ENCODE data around the gene CECR2.
A peak's percentile ranks its signal among the peaks of the same experiment; 100 is the strongest.

CECR2 gene

DNA sequence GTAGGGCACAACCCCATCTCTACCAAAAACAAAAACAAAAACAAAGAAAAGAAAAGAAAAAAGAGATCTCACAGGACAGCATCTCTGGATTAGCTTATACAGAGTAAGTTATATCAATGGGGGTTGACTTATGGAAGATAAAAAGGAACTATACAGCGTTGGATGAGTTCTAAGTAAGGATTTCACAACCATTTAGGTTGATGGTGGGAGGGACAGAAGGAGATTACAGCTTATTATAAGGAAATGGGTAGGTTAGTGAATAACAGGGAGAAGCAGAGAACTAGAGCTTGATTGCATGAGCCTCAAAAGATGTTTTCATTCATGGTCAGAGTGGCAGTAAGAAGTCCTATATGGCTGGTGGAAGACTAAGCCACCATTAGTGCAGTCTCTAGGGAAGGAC is 60.3 kb downstream of the CECR2 start:
- Histone ChIP-seq H3K4me1 (ENCODE audit: control insufficient read depth, insufficient read depth, low read length) (peaks cover 49% of the 10 kb centered on the region), H3K9me3 (ENCODE audit: control insufficient read depth, insufficient read depth, low read length) (no peaks in the 10 kb centered on the region), H3K9ac (ENCODE audit: low read depth, low read length) (no peak overlapping the region), H3K4me3 (ENCODE audit: low read depth, low read length) (no peak overlapping the region), H3K27me3 (ENCODE audit: control insufficient read depth, insufficient read depth, low read length) (no peaks in the 10 kb centered on the region), H3K36me3 (ENCODE audit: control insufficient read depth, insufficient read depth, low read length) (peaks cover 3% of the 10 kb centered on the region; the same call in 1 of the 2 replicates), H3K27ac (ENCODE audit: low read depth, low read length) (no peak overlapping the region)

DNA sequence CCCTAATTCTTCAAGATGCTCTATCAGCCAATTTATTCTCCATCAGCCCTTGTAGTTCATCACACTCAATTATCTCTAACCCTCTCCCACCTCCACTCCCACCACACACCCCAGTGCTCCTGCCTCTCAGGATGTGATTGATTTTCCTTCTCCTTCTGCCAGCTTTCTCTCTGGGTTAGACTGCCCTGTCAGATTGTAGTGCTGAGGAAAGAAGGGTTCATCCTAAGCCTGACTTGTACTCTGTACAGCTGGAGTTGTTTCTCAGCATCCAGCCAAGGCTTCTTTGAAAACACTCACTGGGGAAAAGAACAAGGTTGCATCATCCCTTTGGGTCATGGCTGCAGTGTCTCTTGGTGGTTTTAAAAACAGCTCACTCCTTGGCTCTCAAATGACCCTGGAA is 61.2 kb downstream of the CECR2 start:
- Histone ChIP-seq H3K27me3 (ENCODE audit: control insufficient read depth, insufficient read depth, low read length) (no peaks in the 10 kb centered on the region), H3K36me3 (ENCODE audit: control insufficient read depth, insufficient read depth, low read length) (peaks cover 2% of the 10 kb centered on the region; the same call in 1 of the 2 replicates), H3K4me1 (ENCODE audit: control insufficient read depth, insufficient read depth, low read length) (peaks cover 58% of the 10 kb centered on the region), H3K4me3 (ENCODE audit: low read depth, low read length) (no peak overlapping the region), H3K9ac (ENCODE audit: low read depth, low read length) (no peak overlapping the region), H3K27ac (ENCODE audit: low read depth, low read length) (peak overlapping the region; percentile 39), H3K9me3 (ENCODE audit: control insufficient read depth, insufficient read depth, low read length) (no peaks in the 10 kb centered on the region)

DNA sequence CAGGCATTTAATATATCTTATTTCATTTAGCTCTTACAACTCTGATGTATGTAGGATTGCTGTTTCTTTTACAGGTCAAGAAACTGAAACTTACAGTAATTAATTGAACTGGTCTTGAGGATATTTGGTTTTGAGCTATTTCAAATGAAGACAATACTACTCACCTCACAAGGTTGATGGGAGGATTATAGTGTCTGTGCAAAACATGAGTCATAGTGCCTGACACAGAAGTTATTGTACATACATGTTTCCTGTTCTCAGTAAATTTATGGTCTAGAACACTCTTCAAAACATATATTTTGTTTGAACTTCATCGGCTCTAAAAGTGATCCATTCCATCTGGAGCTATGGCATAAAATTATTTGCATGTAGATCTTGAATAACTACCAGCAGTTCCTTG is 61.9 kb downstream of the CECR2 start:
- Histone ChIP-seq H3K4me3 (ENCODE audit: low read depth, low read length) (no peak overlapping the region), H3K4me1 (ENCODE audit: control insufficient read depth, insufficient read depth, low read length) (peaks cover 65% of the 10 kb centered on the region), H3K36me3 (ENCODE audit: control insufficient read depth, insufficient read depth, low read length) (no peaks in the 10 kb centered on the region), H3K9ac (ENCODE audit: low read depth, low read length) (no peak overlapping the region), H3K9me3 (ENCODE audit: control insufficient read depth, insufficient read depth, low read length) (no peaks in the 10 kb centered on the region), H3K27me3 (ENCODE audit: control insufficient read depth, insufficient read depth, low read length) (no peaks in the 10 kb centered on the region), H3K27ac (ENCODE audit: low read depth, low read length) (no peak overlapping the region)

DNA sequence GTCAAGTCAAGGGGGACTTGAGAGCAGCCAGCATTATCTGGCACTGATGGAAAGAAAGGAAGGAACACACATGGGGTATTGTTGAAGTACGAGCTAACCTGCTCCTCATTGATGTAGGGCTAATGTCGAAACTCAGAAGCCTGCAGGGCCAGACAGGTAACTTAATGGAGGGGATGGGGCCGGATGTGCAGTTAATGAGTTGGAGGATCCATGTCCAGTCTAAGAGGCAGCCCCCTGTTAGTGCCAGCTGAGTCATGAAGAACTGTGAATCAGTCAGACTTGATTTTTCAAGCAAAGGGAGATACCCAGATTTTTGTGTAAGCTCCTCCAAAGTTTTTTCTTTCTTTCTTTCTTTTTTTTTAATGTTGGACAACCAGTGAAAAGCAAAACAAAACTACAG is 65.6 kb downstream of the CECR2 start:
- Histone ChIP-seq H3K9me3 (ENCODE audit: control insufficient read depth, insufficient read depth, low read length) (no peaks in the 10 kb centered on the region), H3K27me3 (ENCODE audit: control insufficient read depth, insufficient read depth, low read length) (no peaks in the 10 kb centered on the region), H3K27ac (ENCODE audit: low read depth, low read length) (peak overlapping the region; percentile 21), H3K4me1 (ENCODE audit: control insufficient read depth, insufficient read depth, low read length) (peaks cover 88% of the 10 kb centered on the region), H3K9ac (ENCODE audit: low read depth, low read length) (no peak overlapping the region), H3K4me3 (ENCODE audit: low read depth, low read length) (no peak overlapping the region), H3K36me3 (ENCODE audit: control insufficient read depth, insufficient read depth, low read length) (no peaks in the 10 kb centered on the region)

DNA sequence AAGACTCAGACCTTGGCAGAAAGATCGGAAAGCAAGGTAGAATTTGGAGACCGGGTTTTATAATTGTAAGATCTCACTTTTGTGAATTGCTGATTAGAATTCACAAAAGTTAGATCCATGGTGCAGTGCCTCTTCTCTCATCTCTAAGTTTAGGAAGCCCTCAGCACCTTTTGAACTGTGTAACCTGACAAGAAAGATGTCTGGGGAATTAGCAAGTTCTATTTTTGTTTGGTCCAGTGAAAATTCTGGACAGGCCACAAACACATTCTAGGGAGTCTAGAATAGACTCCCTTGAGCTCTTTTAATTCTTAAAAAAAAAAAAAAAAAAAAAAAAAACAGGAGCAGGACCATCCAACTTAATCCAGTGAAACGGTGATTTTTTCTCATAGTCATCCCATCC is 66.1 kb downstream of the CECR2 start:
- Histone ChIP-seq H3K36me3 (ENCODE audit: control insufficient read depth, insufficient read depth, low read length) (no peaks in the 10 kb centered on the region), H3K4me3 (ENCODE audit: low read depth, low read length) (no peak overlapping the region), H3K4me1 (ENCODE audit: control insufficient read depth, insufficient read depth, low read length) (peaks cover 88% of the 10 kb centered on the region), H3K27me3 (ENCODE audit: control insufficient read depth, insufficient read depth, low read length) (no peaks in the 10 kb centered on the region), H3K9me3 (ENCODE audit: control insufficient read depth, insufficient read depth, low read length) (no peaks in the 10 kb centered on the region), H3K9ac (ENCODE audit: low read depth, low read length) (no peak overlapping the region), H3K27ac (ENCODE audit: low read depth, low read length) (no peak overlapping the region)

DNA sequence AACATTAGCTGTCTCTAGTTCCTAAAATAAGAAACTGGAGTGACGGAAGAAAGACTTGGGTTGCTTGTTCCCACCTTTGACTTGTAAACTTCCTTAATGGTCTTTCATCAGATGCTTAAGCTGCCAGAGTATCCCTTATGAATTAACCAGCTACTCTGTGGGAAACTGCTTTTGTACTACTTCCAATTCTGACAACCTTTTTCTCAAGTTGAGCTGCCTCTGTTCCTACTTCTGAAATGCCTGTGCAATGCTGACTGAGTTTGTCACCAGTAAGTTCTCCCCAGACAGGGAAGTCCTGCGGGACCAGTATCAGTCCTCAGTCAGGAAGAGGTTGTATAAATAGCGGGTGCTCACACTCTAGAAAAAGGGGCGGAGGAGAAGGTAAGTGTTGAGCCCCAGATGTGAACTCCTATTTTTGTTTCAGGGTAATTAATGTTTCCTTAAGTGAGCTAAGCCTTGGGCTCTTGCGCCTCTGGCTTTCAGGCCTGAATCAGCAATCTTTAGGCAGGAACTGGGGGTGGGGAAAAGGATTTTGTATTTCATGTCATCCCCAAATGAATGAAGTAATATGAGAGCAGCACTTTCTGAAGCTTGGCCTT is 67.2 kb downstream of the CECR2 start:
- Histone ChIP-seq H3K36me3 (ENCODE audit: control insufficient read depth, insufficient read depth, low read length) (no peaks in the 10 kb centered on the region), H3K27me3 (ENCODE audit: control insufficient read depth, insufficient read depth, low read length) (no peaks in the 10 kb centered on the region), H3K27ac (ENCODE audit: low read depth, low read length) (peak overlapping the region; percentile 70), H3K4me3 (ENCODE audit: low read depth, low read length) (peak overlapping the region; percentile 23), H3K9me3 (ENCODE audit: control insufficient read depth, insufficient read depth, low read length) (no peaks in the 10 kb centered on the region), H3K9ac (ENCODE audit: low read depth, low read length) (no peak overlapping the region), H3K4me1 (ENCODE audit: control insufficient read depth, insufficient read depth, low read length) (peaks cover 86% of the 10 kb centered on the region)

DNA sequence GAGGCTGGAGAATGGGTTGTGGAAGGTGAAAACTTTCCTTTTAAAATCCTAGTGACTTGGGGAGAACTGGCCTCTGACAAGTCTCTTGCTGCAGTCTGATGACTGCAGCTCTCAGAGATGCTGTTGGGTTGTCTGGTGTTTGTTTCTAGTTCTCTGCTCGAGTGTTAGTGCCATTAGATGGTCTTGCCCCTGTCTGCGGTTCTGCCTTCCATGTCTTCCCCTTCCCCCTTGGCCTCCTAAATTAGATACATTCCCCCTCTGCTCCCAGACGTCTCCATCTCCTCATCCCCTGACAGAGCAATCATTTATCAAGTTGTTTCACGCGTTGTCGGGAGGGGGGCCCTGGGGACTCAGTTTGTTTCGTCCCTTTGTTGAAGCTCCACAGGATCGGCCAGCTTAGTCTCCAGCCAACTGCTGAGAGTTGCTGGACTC is 67.7 kb downstream of the CECR2 start:
- Histone ChIP-seq H3K27me3 (ENCODE audit: control insufficient read depth, insufficient read depth, low read length) (no peaks in the 10 kb centered on the region), H3K9me3 (ENCODE audit: control insufficient read depth, insufficient read depth, low read length) (no peaks in the 10 kb centered on the region), H3K36me3 (ENCODE audit: control insufficient read depth, insufficient read depth, low read length) (no peaks in the 10 kb centered on the region), H3K9ac (ENCODE audit: low read depth, low read length) (no peak overlapping the region), H3K4me1 (ENCODE audit: control insufficient read depth, insufficient read depth, low read length) (peaks cover 82% of the 10 kb centered on the region), H3K4me3 (ENCODE audit: low read depth, low read length) (peak overlapping the region; percentile 23), H3K27ac (ENCODE audit: low read depth, low read length) (peak overlapping the region; percentile 70)

DNA sequence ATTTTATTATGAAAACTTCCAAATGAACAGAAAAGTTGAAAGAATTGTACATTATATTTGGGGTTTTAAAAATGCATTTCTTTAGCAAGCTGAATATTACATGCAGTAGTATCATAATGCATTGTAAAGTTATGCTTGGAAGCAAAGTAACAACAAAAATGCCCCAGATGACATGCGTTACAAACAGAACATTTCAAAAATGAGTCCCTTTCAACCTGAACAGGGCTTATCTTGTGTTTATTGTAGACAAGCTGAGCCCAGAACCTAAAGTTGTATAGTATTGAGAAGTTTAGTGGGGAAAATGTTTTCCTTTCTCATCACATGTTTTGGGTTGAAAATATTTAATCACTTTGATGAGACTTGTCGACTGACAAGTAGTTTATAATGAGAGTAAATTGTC is 68.8 kb downstream of the CECR2 start:
- peak overlapping the region; percentile 70 for H3K27ac ChIP-seq (ENCODE audit: low read depth, low read length)
- no peak overlapping the region for H3K9ac ChIP-seq (ENCODE audit: low read depth, low read length)
- H3K9me3 ChIP-seq (ENCODE audit: control insufficient read depth, insufficient read depth, low read length): no peaks in the 10 kb centered on the region
- H3K27me3 ChIP-seq (ENCODE audit: control insufficient read depth, insufficient read depth, low read length): no peaks in the 10 kb centered on the region
- H3K4me3 ChIP-seq (ENCODE audit: low read depth, low read length): no peak overlapping the region
- no peaks in the 10 kb centered on the region for H3K36me3 ChIP-seq (ENCODE audit: control insufficient read depth, insufficient read depth, low read length)
- H3K4me1 ChIP-seq (ENCODE audit: control insufficient read depth, insufficient read depth, low read length): peaks cover 75% of the 10 kb centered on the region

DNA sequence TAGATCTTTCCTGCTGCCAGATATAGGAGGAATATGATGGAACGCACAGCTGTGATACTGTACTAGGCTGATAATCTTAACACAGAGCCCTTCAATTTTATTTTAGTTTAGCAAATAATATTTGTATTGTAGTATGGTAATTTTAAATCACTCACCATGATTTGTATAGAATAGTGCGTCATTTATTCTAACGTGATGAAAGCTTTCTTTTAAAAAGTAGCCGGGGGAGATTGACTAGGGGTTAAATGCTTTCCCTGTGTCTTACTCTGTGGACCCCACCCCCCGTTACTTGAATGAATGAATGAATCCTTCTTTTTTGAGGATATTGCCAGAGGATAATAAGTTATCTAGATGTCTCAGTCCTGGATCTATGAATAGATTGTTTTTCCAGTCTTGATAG is 72.1 kb downstream of the CECR2 start:
- H3K27me3 ChIP-seq (ENCODE audit: control insufficient read depth, insufficient read depth, low read length): no peaks in the 10 kb centered on the region

DNA sequence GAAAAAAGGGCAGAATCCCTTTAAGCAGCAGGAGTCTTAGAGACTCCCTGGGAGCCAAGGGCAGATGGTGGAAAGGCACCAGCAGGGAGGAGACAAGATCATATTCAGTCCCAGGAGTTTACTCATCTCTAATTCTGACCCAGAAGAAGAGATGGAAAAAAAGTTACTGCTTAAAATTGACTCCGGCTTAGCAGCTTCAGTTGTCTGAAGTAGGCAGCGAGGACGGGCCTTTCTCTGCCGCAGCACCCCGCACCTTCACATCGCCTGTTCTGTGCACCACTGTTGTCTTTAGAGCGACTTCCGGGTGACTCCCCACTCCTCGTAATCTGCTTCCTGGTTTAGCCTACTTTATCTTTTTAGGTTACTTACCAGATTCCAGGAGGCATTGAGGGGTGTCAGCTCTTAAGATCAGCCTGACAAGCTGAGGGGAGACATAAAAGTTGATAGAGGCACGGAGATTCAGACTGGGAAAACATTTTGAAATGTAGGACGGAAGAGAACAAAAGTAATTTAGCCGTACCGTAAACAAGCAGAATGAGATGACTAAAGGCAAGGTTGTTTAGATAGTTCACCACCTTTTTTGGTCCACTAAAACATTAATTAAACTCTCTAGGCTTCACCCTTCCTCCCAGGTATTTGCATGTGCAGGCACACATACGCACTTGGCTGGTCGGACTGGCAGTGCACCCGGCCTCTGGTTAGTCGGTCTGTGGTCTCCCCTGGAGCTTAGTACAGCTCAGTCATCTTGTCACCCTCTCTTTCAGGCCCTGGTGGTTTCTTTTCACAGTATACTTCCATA is 74.3 kb downstream of the CECR2 start:
- Histone ChIP-seq H3K27me3 (ENCODE audit: control insufficient read depth, insufficient read depth, low read length) (no peaks in the 10 kb centered on the region), H3K9ac (ENCODE audit: low read depth, low read length) (no peak overlapping the region), H3K36me3 (ENCODE audit: control insufficient read depth, insufficient read depth, low read length) (no peaks in the 10 kb centered on the region), H3K4me3 (ENCODE audit: low read depth, low read length) (no peak overlapping the region), H3K27ac (ENCODE audit: low read depth, low read length) (peak overlapping the region; percentile 81), H3K9me3 (ENCODE audit: control insufficient read depth, insufficient read depth, low read length) (no peaks in the 10 kb centered on the region), H3K4me1 (ENCODE audit: control insufficient read depth, insufficient read depth, low read length) (peaks cover 25% of the 10 kb centered on the region)

More for the DNA sequence above, 72.1 kb downstream of the CECR2 start:
- Histone ChIP-seq H3K9ac (ENCODE audit: low read depth, low read length) (no peak overlapping the region), H3K27ac (ENCODE audit: low read depth, low read length) (no peak overlapping the region), H3K36me3 (ENCODE audit: control insufficient read depth, insufficient read depth, low read length) (no peaks in the 10 kb centered on the region), H3K4me1 (ENCODE audit: control insufficient read depth, insufficient read depth, low read length) (peaks cover 48% of the 10 kb centered on the region), H3K9me3 (ENCODE audit: control insufficient read depth, insufficient read depth, low read length) (no peaks in the 10 kb centered on the region), H3K4me3 (ENCODE audit: low read depth, low read length) (no peak overlapping the region)

DNA sequence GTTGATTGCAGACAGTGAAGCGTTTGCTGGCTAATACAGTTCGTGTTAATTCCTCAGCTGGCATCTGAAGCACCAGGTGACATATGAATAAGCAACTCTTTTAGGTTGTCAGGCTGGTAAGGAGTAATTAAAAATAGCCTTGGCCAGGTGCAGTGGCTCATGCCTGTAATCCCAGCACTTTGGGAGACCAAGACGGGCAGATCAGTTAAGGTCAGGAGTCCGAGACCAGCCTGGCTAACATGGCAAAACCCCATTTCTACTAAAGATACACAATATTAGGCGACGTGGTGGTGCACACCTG is 74.9 kb downstream of the CECR2 start:
- Histone ChIP-seq H3K36me3 (ENCODE audit: control insufficient read depth, insufficient read depth, low read length) (no peaks in the 10 kb centered on the region), H3K27ac (ENCODE audit: low read depth, low read length) (no peak overlapping the region), H3K9me3 (ENCODE audit: control insufficient read depth, insufficient read depth, low read length) (no peaks in the 10 kb centered on the region), H3K4me3 (ENCODE audit: low read depth, low read length) (no peak overlapping the region), H3K9ac (ENCODE audit: low read depth, low read length) (no peak overlapping the region), H3K27me3 (ENCODE audit: control insufficient read depth, insufficient read depth, low read length) (no peaks in the 10 kb centered on the region), H3K4me1 (ENCODE audit: control insufficient read depth, insufficient read depth, low read length) (peaks cover 20% of the 10 kb centered on the region)

All from HUES48 (cell line).